ENCODE measurements around the gene GATAD2A. TPM values are rescaled to one million over a fixed set of nuclear protein-coding genes. Genes with fewer than 3 reads are reported as not detected.
A peak's percentile ranks its signal among the peaks of the same experiment; 100 is the strongest.

The GATAD2A gene
- total RNA-seq: 100 to 1,000 TPM in 1 of 2 donors, 10 to 100 TPM in 1; 41.7 to 138 TPM

GRCh38 chr19:19404879-19405860, at the start of gene GATAD2A:
Gene GATAD2A, plus strand, starts transcription at chr19:19405675. Its CDS starts 59,671 bp downstream, at chr19:19465346.
- Histone ChIP-seq H3K27ac (peak within 1 kb of the TSS; percentile 65 to 79), H3K27me3 (replicated peaks; ENCODE audit: insufficient read depth) (no peaks in the 10 kb centered on the region), H3K4me3 (peak within 1 kb of the TSS; percentile 80 to 87), H3K36me3 (no peaks in the 10 kb centered on the region), H3K9me3 (no peaks in the 10 kb centered on the region), H3K4me1 (replicated peaks) (peaks cover 5% of the 10 kb centered on the region)
- TF ChIP-seq POLR2AphosphoS5 (IDR thresholded peaks at IDR 0.05): peak; percentile 71
- TF ChIP-seq POLR2A (IDR thresholded peaks at IDR 0.05): peak; percentile 50
- TF ChIP-seq CTCF (IDR thresholded peaks at IDR 0.05): peak in 2 of 4 experiments; percentile 38 to 58
- intact Hi-C loops (cut with DNase I): loop anchor here (1.0 kb wide), 1 partner anchor 20 kb away; no protein-coding TSS in a partner anchor
- 2% methylated on average over 56 of the region's 90 CpGs for WGBS
- peak; percentile 95 for DNase-seq (ENCODE audit: low spot score)

GRCh38 chr19:19356500-19356899, 49.0 kb upstream of the GATAD2A start:
- no peak for DNase-seq (ENCODE audit: low spot score)
- no peak overlapping the region for H3K4me3 ChIP-seq
- intact Hi-C loops (cut with DNase I): no loop called here
- peaks cover 27 to 30% of the 10 kb centered on the region in 2 donors for H3K36me3 ChIP-seq
- WGBS: 93% methylated on average over 11 of the region's 11 CpGs
- H3K4me1 ChIP-seq (replicated peaks): no peaks in the 10 kb centered on the region
- TF ChIP-seq CTCF (IDR thresholded peaks at IDR 0.05): no peak
- no peak for TF ChIP-seq POLR2A (IDR thresholded peaks at IDR 0.05)
- no peak for TF ChIP-seq POLR2AphosphoS5 (IDR thresholded peaks at IDR 0.05)
- H3K27ac ChIP-seq: no peak overlapping the region
- H3K27me3 ChIP-seq (replicated peaks; ENCODE audit: insufficient read depth): no peaks in the 10 kb centered on the region
- no peaks in the 10 kb centered on the region for H3K9me3 ChIP-seq

GRCh38 chr19:19356901-19357566, 48.4 kb upstream of the GATAD2A start:
- no peak for DNase-seq (ENCODE audit: low spot score)
- Histone ChIP-seq H3K27ac (no peak overlapping the region), H3K36me3 (peaks cover 27 to 30% of the 10 kb centered on the region in 2 donors), H3K4me1 (replicated peaks) (no peaks in the 10 kb centered on the region), H3K27me3 (replicated peaks; ENCODE audit: insufficient read depth) (no peaks in the 10 kb centered on the region), H3K4me3 (no peak overlapping the region), H3K9me3 (no peaks in the 10 kb centered on the region)
- no peak for TF ChIP-seq POLR2AphosphoS5 (IDR thresholded peaks at IDR 0.05)
- 89% methylated on average over 13 of the region's 13 CpGs for WGBS
- intact Hi-C loops (cut with DNase I): no loop called here

GRCh38 chr19:19361075-19361594, 44.3 kb upstream of the GATAD2A start:
- intact Hi-C loops (cut with DNase I): no loop called here
- Histone ChIP-seq H3K4me1 (replicated peaks) (no peaks in the 10 kb centered on the region), H3K27me3 (replicated peaks; ENCODE audit: insufficient read depth) (no peaks in the 10 kb centered on the region), H3K27ac (no peak overlapping the region), H3K36me3 (peaks cover 5% of the 10 kb centered on the region in 2 donors), H3K9me3 (no peaks in the 10 kb centered on the region), H3K4me3 (no peak overlapping the region)
- peak; percentile 73 for DNase-seq (ENCODE audit: low spot score)
- peak; percentile 18 to 84 (median 73) for TF ChIP-seq CTCF (IDR thresholded peaks at IDR 0.05)
- TF ChIP-seq POLR2AphosphoS5 (IDR thresholded peaks at IDR 0.05): peak; percentile 78
- no peak for TF ChIP-seq POLR2A (IDR thresholded peaks at IDR 0.05)
- WGBS: 10% methylated on average over 14 of the region's 14 CpGs

GRCh38 chr19:19362075-19362474, 43.4 kb upstream of the GATAD2A start:
- H3K27ac ChIP-seq: no peak overlapping the region
- no peaks in the 10 kb centered on the region for H3K36me3 ChIP-seq

More at GRCh38 chr19:19362075-19362474, 43.4 kb upstream of the GATAD2A start:
- Histone ChIP-seq H3K9me3 (no peaks in the 10 kb centered on the region), H3K4me1 (replicated peaks) (no peaks in the 10 kb centered on the region), H3K27me3 (replicated peaks; ENCODE audit: insufficient read depth) (no peaks in the 10 kb centered on the region), H3K4me3 (no peak overlapping the region)
- DNase-seq (ENCODE audit: low spot score): no peak
- TF ChIP-seq POLR2AphosphoS5 (IDR thresholded peaks at IDR 0.05) (no peak), CTCF (IDR thresholded peaks at IDR 0.05) (no peak), POLR2A (IDR thresholded peaks at IDR 0.05) (no peak)
- 98% methylated on average over 4 of the region's 4 CpGs for WGBS
- intact Hi-C loops (cut with DNase I): no loop called here

Data from prostate gland (tissue), 2 donors.